ENCODE data around the gene NIP7. TPM values are rescaled to one million over a fixed set of nuclear protein-coding genes. Genes with fewer than 3 reads are reported as not detected.

NIP7 gene
- total and polyA plus RNA-seq, 2 donors (not counting 3 experiments of a cell fraction or from before 2014, with no cell fraction given) = 8.8 to 46.8 TPM

DNA sequence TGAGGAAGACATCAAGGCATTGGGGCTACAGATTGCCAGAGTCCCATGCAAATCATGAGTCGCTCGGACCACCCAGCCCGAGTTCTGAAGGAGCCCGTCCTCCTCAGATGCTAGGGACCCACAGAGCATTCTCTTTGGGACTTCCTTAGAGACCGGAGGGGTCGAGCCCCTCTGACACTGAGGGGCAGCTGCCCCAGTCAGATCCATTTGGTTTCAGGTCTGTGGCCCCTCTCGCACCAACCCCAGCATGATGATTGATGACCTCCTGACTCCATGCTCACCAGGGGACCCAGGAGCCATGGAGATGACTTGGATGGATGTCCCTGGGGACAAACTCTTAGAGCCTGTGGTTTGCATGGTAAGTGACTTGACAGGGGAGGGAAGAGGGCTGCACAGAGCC, 17.2 kb upstream of the NIP7 start:
- BruUV-seq (replicated peaks) = no TSS peak
- Histone ChIP-seq H3K27ac (ENCODE audit: insufficient read depth, low read depth, low read length) (no peak overlapping the region), H3K27me3 (ENCODE audit: control insufficient read depth in 2 of 2, insufficient read depth in 2 of 2, low read length in 2 of 2) (no peaks in the 10 kb centered on the region), H3K9me1 (replicated peaks; ENCODE audit: control insufficient read depth, extremely low read depth, insufficient read depth, low read length) (no peaks in the 10 kb centered on the region), H3K9ac (replicated peaks; ENCODE audit: extremely low read depth, insufficient read depth, low read length) (no peak overlapping the region), H3K79me2 (ENCODE audit: control insufficient read depth, insufficient read depth, low read length) (peaks cover 29% of the 10 kb centered on the region), H4K20me1 (replicated peaks; ENCODE audit: control insufficient read depth, extremely low read depth, insufficient read depth, low read length) (no peaks in the 10 kb centered on the region), H3K4me2 (ENCODE audit: insufficient read depth, low read length) (no peak overlapping the region), H3K4me1 (ENCODE audit: control insufficient read depth, extremely low read depth, insufficient read depth, low read length) (no peaks in the 10 kb centered on the region), H2AFZ (ENCODE audit: low read depth, low read length) (no peak overlapping the region), H3K36me3 (ENCODE audit: control insufficient read depth in 2 of 2, extremely low read depth in 1 of 2, insufficient read depth in 2 of 2, low read length in 2 of 2) (peaks cover 20 to 48% of the 10 kb centered on the region in 2 experiments), H3K9me3 (replicated peaks; ENCODE audit: control insufficient read depth, insufficient read depth, low read length) (no peaks in the 10 kb centered on the region), H3K4me3 (replicated peaks in 1 of 3; ENCODE audit: insufficient read depth in 1 of 3, low read depth in 1 of 3, low read length in 3 of 3) (no peak overlapping the region)
- CTCF ChIA-PET = no interaction called here
- POLR2A ChIA-PET = no interaction called here
- dilution Hi-C loops (cut with MboI; ENCODE audit: extremely low pct_ligation_motif_present, low sequenced_read_pairs) (no loop called here), intact Hi-C loops (cut with micrococcal nuclease) (no loop called here)
- FAIRE-seq (no peak), DNase-seq (ENCODE audit: low read depth, low spot score) (no peak)
- TF ChIP-seq, protein P1, sequence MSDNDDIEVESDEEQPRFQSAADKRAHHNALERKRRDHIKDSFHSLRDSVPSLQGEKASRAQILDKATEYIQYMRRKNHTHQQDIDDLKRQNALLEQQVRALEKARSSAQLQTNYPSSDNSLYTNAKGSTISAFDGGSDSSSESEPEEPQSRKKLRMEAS (IDR thresholded peaks at IDR 0.05; ENCODE audit: insufficient read depth, insufficient read length) = no peak
- TF ChIP-seq POLR2AphosphoS5 (IDR thresholded peaks at IDR 0.05; ENCODE audit: insufficient read depth, low read depth, low read length) (no peak), MYC (IDR thresholded peaks at IDR 0.05; ENCODE audit: low read depth, low read length) (no peak), JUN (IDR thresholded peaks at IDR 0.05; ENCODE audit: borderline replicate concordance, insufficient read depth, insufficient read length, low read depth) (no peak), GATA2 (IDR thresholded peaks at IDR 0.05; ENCODE audit: insufficient read depth, insufficient read length, low read depth, low read length) (no peak), FOS (IDR thresholded peaks at IDR 0.05; ENCODE audit: borderline replicate concordance, insufficient read depth, low read length) (no peak), EZH2 (IDR thresholded peaks at IDR 0.05; ENCODE audit: borderline replicate concordance, low read depth, low read length, severe bottlenecking) (no peak), POLR2A (IDR thresholded peaks at IDR 0.05; ENCODE audit: low read depth, low read length) (no peak)
- TF ChIP-seq, protein P2, sequence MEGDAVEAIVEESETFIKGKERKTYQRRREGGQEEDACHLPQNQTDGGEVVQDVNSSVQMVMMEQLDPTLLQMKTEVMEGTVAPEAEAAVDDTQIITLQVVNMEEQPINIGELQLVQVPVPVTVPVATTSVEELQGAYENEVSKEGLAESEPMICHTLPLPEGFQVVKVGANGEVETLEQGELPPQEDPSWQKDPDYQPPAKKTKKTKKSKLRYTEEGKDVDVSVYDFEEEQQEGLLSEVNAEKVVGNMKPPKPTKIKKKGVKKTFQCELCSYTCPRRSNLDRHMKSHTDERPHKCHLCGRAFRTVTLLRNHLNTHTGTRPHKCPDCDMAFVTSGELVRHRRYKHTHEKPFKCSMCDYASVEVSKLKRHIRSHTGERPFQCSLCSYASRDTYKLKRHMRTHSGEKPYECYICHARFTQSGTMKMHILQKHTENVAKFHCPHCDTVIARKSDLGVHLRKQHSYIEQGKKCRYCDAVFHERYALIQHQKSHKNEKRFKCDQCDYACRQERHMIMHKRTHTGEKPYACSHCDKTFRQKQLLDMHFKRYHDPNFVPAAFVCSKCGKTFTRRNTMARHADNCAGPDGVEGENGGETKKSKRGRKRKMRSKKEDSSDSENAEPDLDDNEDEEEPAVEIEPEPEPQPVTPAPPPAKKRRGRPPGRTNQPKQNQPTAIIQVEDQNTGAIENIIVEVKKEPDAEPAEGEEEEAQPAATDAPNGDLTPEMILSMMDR (IDR thresholded peaks at IDR 0.05; ENCODE audit: extremely low read depth in 1 of 2, insufficient read depth in 1 of 2, low read depth in 1 of 2, low read length in 2 of 2) = no peak
